ENCODE data around the gene CNTN2. TPM values are rescaled to one million over a fixed set of nuclear protein-coding genes. Genes with fewer than 3 reads are reported as not detected.

The CNTN2 gene
- total and polyA plus RNA-seq, 2 of the 4 experiments (the other 2 are of a cell fraction) = not detected

DNA sequence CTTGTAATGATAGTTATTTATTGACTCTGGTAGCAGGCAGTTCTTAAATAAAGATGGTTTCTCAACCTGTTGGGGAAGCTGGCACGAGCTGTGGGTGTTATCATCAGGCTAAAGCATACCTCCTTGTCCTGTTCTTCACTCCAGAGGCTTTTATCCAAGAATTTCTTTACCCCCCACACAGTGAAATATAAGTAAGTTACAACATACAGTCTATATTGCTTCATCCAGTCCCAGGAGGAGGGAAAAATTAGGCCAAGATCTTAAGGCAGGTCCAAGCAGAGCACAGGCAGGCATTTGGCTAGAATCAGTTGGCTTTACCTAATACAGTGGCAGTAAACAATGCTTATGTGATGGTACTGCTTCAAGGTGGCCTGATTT is 34.9 kb downstream of the CNTN2 start:
- Histone ChIP-seq H2AK5ac (ENCODE audit: low read depth, low read length) (no peak overlapping the region), H3K4me2 (ENCODE audit: low read depth, low read length) (no peak overlapping the region), H2BK15ac (ENCODE audit: low read depth, low read length) (no peak overlapping the region), H3K27ac (ENCODE audit: insufficient read depth, low read length) (no peak overlapping the region), H2BK120ac (ENCODE audit: low read depth, low read length) (no peak overlapping the region), H3K56ac (ENCODE audit: extremely low read depth, insufficient read depth, low read length) (no peak overlapping the region), H4K20me1 (ENCODE audit: insufficient read depth, low read length) (no peaks in the 10 kb centered on the region), H3K18ac (ENCODE audit: low read depth, low read length) (no peak overlapping the region), H2BK20ac (ENCODE audit: low read depth, low read length) (no peak overlapping the region), H3K4ac (ENCODE audit: low read depth, low read length) (no peak overlapping the region), H4K91ac (ENCODE audit: insufficient read depth, low read depth, low read length) (no peak overlapping the region), H3K27me3 (ENCODE audit: control insufficient read depth, insufficient read depth, low read length) (no peaks in the 10 kb centered on the region), H3K9me3 (ENCODE audit: control insufficient read depth, insufficient read depth, low read length) (no peaks in the 10 kb centered on the region), H3K9ac (ENCODE audit: low read depth, low read length) (no peak overlapping the region), H3K14ac (replicated peaks; ENCODE audit: low read depth, low read length) (no peak overlapping the region), H3K79me1 (ENCODE audit: low read depth in 1 of 2, low read length in 2 of 2) (no peaks in the 10 kb centered on the region; a peak in 1 of 4 replicates), H3K36me3 (ENCODE audit: control insufficient read depth, insufficient read depth, low read length) (no peaks in the 10 kb centered on the region), H3K9me1 (ENCODE audit: insufficient read depth, low read length) (no peaks in the 10 kb centered on the region; the same call in 1 of the 2 replicates), H2AK9ac (replicated peaks; ENCODE audit: low read depth, low read length, poor library complexity) (no peak overlapping the region), H3K4me1 (ENCODE audit: control insufficient read depth, insufficient read depth, low read length) (no peaks in the 10 kb centered on the region; the same call in 1 of the 2 replicates), H4K5ac (ENCODE audit: low read depth, low read length) (no peak overlapping the region), H3K4me3 (ENCODE audit: insufficient read depth, low read depth, low read length) (no peak overlapping the region), H3K23ac (ENCODE audit: low read depth, low read length) (no peak overlapping the region), H4K8ac (ENCODE audit: low read depth in 2 of 2, low read length in 2 of 2) (no peak overlapping the region), H2AFZ (replicated peaks; ENCODE audit: low read length, poor library complexity) (no peak overlapping the region), H2BK5ac (ENCODE audit: low read depth, low read length, poor library complexity, severe bottlenecking) (no peak overlapping the region)
- in situ Hi-C loops (cut with MboI; ENCODE audit: low sequenced_read_pairs) (no loop called here), dilution Hi-C loops (cut with HindIII; ENCODE audit: low sequenced_read_pairs, unreplicated experiment) (no loop called here), intact Hi-C loops (cut with micrococcal nuclease) (no loop called here)
- peak; percentile 16 for ATAC-seq (ENCODE audit: low read depth)
- BruUV-seq (replicated peaks) = no TSS peak
- TF ChIP-seq MAZ (IDR thresholded peaks at IDR 0.05; ENCODE audit: borderline replicate concordance, low read depth, low read length) (no peak), MAFK (IDR thresholded peaks at IDR 0.05; ENCODE audit: low read depth, low read length) (no peak), CHD1 (IDR thresholded peaks at IDR 0.05; ENCODE audit: low read depth, low read length) (no peak), CTCF (conservative IDR thresholded peaks at IDR 0.05; ENCODE audit: low read depth, low read length) (no peak), NFE2L2 (IDR thresholded peaks at IDR 0.05; ENCODE audit: low read depth, low read length) (no peak), RAD21 (IDR thresholded peaks at IDR 0.05; ENCODE audit: low read length) (no peak), CEBPB (IDR thresholded peaks at IDR 0.05; ENCODE audit: low read depth, low read length) (no peak), RFX5 (IDR thresholded peaks at IDR 0.05; ENCODE audit: low read depth, low read length) (no peak), ELK1 (IDR thresholded peaks at IDR 0.05; ENCODE audit: borderline replicate concordance, low read depth, low read length) (no peak), POLR2A (IDR thresholded peaks at IDR 0.05; ENCODE audit: low read depth, low read length) (no peak), RCOR1 (IDR thresholded peaks at IDR 0.05; ENCODE audit: insufficient replicate concordance, low read length) (no peak), MXI1 (IDR thresholded peaks at IDR 0.05; ENCODE audit: borderline replicate concordance, low read depth, low read length) (no peak), BHLHE40 (IDR thresholded peaks at IDR 0.05; ENCODE audit: low read depth, low read length) (no peak), SMC3 (IDR thresholded peaks at IDR 0.05; ENCODE audit: low read depth, low read length) (no peak)
- TF ChIP-seq, protein P1, sequence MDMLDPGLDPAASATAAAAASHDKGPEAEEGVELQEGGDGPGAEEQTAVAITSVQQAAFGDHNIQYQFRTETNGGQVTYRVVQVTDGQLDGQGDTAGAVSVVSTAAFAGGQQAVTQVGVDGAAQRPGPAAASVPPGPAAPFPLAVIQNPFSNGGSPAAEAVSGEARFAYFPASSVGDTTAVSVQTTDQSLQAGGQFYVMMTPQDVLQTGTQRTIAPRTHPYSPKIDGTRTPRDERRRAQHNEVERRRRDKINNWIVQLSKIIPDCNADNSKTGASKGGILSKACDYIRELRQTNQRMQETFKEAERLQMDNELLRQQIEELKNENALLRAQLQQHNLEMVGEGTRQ (IDR thresholded peaks at IDR 0.05; ENCODE audit: low read depth, low read length) = no peak
- ChIA-PET POLR2A (ENCODE audit: unreplicated experiment) (no interaction called here), CTCF (no interaction called here)
- DNase-seq = no peak
- no CpG with 5 or more reads among the region's 1 CpG for WGBS, 2 experiments (ENCODE audit: extremely low coverage in 2 of 2, insufficient read length in 1 of 2)
